ENCODE data around the gene TIGD1.

TIGD1 gene

DNA sequence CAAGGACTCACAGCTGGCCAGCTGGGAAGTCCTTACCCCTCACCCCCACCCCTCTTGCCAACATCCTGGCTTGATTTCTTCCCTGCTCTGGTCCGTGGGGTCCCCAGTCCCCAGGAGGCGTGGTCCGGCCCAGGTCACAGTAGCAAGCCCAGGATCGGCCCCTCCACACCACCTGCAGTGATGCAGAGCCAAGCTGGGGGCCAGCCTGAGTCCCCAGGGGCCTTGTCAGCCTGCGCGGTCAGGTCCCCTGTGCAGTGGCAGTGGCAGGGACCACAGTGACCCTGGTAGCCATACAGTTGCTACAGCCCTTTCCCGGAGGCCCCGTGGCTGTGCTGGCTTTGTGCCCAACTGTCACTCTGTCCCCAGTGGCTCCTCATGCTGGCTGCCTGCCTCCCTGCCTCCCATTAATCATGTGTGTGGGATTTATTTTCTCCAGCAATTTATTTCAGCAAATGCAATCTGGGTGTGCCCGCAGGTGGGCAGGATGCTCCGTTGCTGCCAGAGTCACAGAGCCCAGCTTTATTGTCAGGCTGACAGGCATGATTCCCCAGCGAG, 38.9 kb downstream of the TIGD1 start:
- no peaks in the 10 kb centered on the region for H4K20me1 ChIP-seq (ENCODE audit: insufficient read depth, low read length, poor library complexity, severe bottlenecking)
- TF ChIP-seq, protein P1, sequence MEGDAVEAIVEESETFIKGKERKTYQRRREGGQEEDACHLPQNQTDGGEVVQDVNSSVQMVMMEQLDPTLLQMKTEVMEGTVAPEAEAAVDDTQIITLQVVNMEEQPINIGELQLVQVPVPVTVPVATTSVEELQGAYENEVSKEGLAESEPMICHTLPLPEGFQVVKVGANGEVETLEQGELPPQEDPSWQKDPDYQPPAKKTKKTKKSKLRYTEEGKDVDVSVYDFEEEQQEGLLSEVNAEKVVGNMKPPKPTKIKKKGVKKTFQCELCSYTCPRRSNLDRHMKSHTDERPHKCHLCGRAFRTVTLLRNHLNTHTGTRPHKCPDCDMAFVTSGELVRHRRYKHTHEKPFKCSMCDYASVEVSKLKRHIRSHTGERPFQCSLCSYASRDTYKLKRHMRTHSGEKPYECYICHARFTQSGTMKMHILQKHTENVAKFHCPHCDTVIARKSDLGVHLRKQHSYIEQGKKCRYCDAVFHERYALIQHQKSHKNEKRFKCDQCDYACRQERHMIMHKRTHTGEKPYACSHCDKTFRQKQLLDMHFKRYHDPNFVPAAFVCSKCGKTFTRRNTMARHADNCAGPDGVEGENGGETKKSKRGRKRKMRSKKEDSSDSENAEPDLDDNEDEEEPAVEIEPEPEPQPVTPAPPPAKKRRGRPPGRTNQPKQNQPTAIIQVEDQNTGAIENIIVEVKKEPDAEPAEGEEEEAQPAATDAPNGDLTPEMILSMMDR (conservative IDR thresholded peaks at IDR 0.05; ENCODE audit: low read length), result no peak
- TF ChIP-seq EZH2phosphoT487 (IDR thresholded peaks at IDR 0.05; ENCODE audit: borderline replicate concordance), result no peak
- H3K27me3 ChIP-seq (ENCODE audit: insufficient read depth, low read length, poor library complexity, severe bottlenecking), result no peaks in the 10 kb centered on the region
- no peaks in the 10 kb centered on the region for H3K4me1 ChIP-seq (ENCODE audit: insufficient read depth, low read length, poor library complexity, severe bottlenecking)
- no peaks in the 10 kb centered on the region for H3K9me2 ChIP-seq (replicated peaks; ENCODE audit: low read depth, low read length)
- no peak overlapping the region for H3K9ac ChIP-seq (ENCODE audit: low read depth, low read length, poor library complexity, severe bottlenecking)
- no peak overlapping the region for H3K4me3 ChIP-seq (ENCODE audit: low read length, poor library complexity, severe bottlenecking)
- no peaks in the 10 kb centered on the region for H3K9me3 ChIP-seq (ENCODE audit: insufficient read depth, low read depth, low read length)
- H2AFZ ChIP-seq (ENCODE audit: low read length), result no peak overlapping the region
- no peaks in the 10 kb centered on the region for H3K79me2 ChIP-seq (ENCODE audit: insufficient read depth, low read length)
- H3F3A ChIP-seq (ENCODE audit: low read depth), result no peaks in the 10 kb centered on the region
- H3K36me3 ChIP-seq (ENCODE audit: insufficient read depth, low read length), result no peaks in the 10 kb centered on the region
- no peak overlapping the region for H3K4me2 ChIP-seq (ENCODE audit: low read depth, low read length, poor library complexity, severe bottlenecking)

DNA sequence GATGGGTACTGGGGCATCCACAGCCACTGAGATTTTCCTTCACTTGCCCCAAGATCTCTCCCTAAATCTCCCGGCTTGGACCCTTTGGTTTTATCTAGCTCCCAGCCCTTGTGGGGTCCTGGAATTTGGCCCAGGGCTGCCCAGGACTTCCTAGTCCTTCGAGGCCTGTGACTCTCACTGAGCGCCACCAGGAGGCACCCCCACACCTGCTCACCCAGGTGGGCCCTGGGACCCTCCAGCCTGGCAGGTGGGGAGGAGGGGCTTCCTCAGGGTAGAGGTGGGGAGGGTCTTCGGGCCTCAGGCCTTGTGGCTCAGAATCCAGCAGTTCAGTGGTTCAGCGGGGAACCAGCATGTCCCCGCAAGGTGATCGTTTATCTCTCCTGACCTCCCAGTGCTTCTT, 42.1 kb downstream of the TIGD1 start:
- H3F3A ChIP-seq (ENCODE audit: low read depth), result no peaks in the 10 kb centered on the region
- no peaks in the 10 kb centered on the region for H3K9me3 ChIP-seq (ENCODE audit: insufficient read depth, low read depth, low read length)
- H3K4me2 ChIP-seq (ENCODE audit: low read depth, low read length, poor library complexity, severe bottlenecking), result no peak overlapping the region
- H2AFZ ChIP-seq (ENCODE audit: low read length), result no peak overlapping the region
- no peaks in the 10 kb centered on the region for H3K4me1 ChIP-seq (ENCODE audit: insufficient read depth, low read length, poor library complexity, severe bottlenecking)
- TF ChIP-seq, protein P1 (conservative IDR thresholded peaks at IDR 0.05; ENCODE audit: low read length), result no peak
- TF ChIP-seq EZH2phosphoT487 (IDR thresholded peaks at IDR 0.05; ENCODE audit: borderline replicate concordance), result no peak
- no peaks in the 10 kb centered on the region for H3K36me3 ChIP-seq (ENCODE audit: insufficient read depth, low read length)
- H4K20me1 ChIP-seq (ENCODE audit: insufficient read depth, low read length, poor library complexity, severe bottlenecking), result no peaks in the 10 kb centered on the region
- H3K9ac ChIP-seq (ENCODE audit: low read depth, low read length, poor library complexity, severe bottlenecking), result no peak overlapping the region
- no peaks in the 10 kb centered on the region for H3K79me2 ChIP-seq (ENCODE audit: insufficient read depth, low read length)
- no peaks in the 10 kb centered on the region for H3K9me2 ChIP-seq (replicated peaks; ENCODE audit: low read depth, low read length)
- H3K27me3 ChIP-seq (ENCODE audit: insufficient read depth, low read length, poor library complexity, severe bottlenecking), result no peaks in the 10 kb centered on the region
- H3K4me3 ChIP-seq (ENCODE audit: low read length, poor library complexity, severe bottlenecking), result no peak overlapping the region

DNA sequence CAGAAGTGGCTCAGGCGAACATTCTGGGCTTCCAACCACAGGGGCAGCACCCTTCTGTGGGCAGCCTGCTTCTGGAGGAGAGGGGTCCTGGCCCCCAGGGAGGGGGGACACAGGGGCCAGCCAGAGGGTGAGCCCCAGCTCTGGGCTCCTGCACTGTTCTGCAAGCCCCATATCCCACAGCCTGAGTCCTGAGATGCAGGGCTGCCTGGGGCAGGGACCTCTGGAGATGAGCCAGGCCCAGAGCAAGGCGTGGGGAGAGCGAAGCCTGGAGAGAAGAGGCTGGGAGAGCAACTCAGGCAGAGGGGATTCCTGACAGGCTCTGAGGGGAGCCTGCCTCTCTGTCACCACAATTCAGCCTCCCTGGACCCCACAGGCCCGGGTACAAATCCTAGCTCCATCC, 43.6 kb downstream of the TIGD1 start:
- no peaks in the 10 kb centered on the region for H3K27me3 ChIP-seq (ENCODE audit: insufficient read depth, low read length, poor library complexity, severe bottlenecking)
- H3K9me3 ChIP-seq (ENCODE audit: insufficient read depth, low read depth, low read length), result no peaks in the 10 kb centered on the region
- H3K4me1 ChIP-seq (ENCODE audit: insufficient read depth, low read length, poor library complexity, severe bottlenecking), result no peaks in the 10 kb centered on the region
- H2AFZ ChIP-seq (ENCODE audit: low read length), result no peak overlapping the region
- H3F3A ChIP-seq (ENCODE audit: low read depth), result no peaks in the 10 kb centered on the region
- no peak overlapping the region for H3K4me2 ChIP-seq (ENCODE audit: low read depth, low read length, poor library complexity, severe bottlenecking)
- no peaks in the 10 kb centered on the region for H3K79me2 ChIP-seq (ENCODE audit: insufficient read depth, low read length)
- TF ChIP-seq, protein P1 (conservative IDR thresholded peaks at IDR 0.05; ENCODE audit: low read length), result no peak
- no peak for TF ChIP-seq EZH2phosphoT487 (IDR thresholded peaks at IDR 0.05; ENCODE audit: borderline replicate concordance)
- H4K20me1 ChIP-seq (ENCODE audit: insufficient read depth, low read length, poor library complexity, severe bottlenecking), result no peaks in the 10 kb centered on the region
- H3K4me3 ChIP-seq (ENCODE audit: low read length, poor library complexity, severe bottlenecking), result no peak overlapping the region
- H3K36me3 ChIP-seq (ENCODE audit: insufficient read depth, low read length), result no peaks in the 10 kb centered on the region
- no peak overlapping the region for H3K9ac ChIP-seq (ENCODE audit: low read depth, low read length, poor library complexity, severe bottlenecking)
- H3K9me2 ChIP-seq (replicated peaks; ENCODE audit: low read depth, low read length), result no peaks in the 10 kb centered on the region
